H1 (cell line): ENCODE measurements around the gene ASXL1. TPM values are rescaled to one million over a fixed set of nuclear protein-coding genes. Genes with fewer than 3 reads are reported as not detected.

ENCODE experiments used
- CTCF ChIA-PET: fragments of 300-600 bp; sonication (Branson Sonifier 250); formaldehyde crosslinking; loops from one replicate; lab custom pipeline; 2021; ENCODE audit not compliant: partially characterized antibody; lab: Charles Lee
- POLR2A ChIA-PET: fragments of 300-600 bp; sonication (Branson Sonifier 250); formaldehyde crosslinking; loops from one replicate; lab custom pipeline; 2021; ENCODE audit warnings: inconsistent platforms; ENCODE audit not compliant: partially characterized antibody; lab: Charles Lee
- DNase-seq, 2 experiments: peaks; one replicate each; pipeline versions ENCODE4 v3.0.0 to v3.0.0-alpha.2; 2010 to 2022; ENCODE audit warnings: low spot score in 2 of 2, low read depth in 1 of 2, mixed read lengths in 1 of 2
- FAIRE-seq: peaks from 2 replicates; lab custom pipeline; 2011; peaks lifted over from hg19 to GRCh38; lab: Jason Lieb, UNC
- H2AFZ ChIP-seq: 2 replicates; pipeline ENCODE4 v1.8.1; 2012; ENCODE audit warnings: low read length, inconsistent platforms
- H2AK5ac ChIP-seq: 2 replicates; pipeline ENCODE4 v1.6.1; 2013; ENCODE audit warnings: low read depth, low read length
- H2BK120ac ChIP-seq: replicated peaks from 2 replicates; pipeline ENCODE3; 2013; ENCODE audit warnings: low read depth, low read length, inconsistent platforms
- H2BK12ac ChIP-seq: 2 replicates; pipeline ENCODE4 v1.6.1; 2013; ENCODE audit warnings: low read depth, low read length
- H2BK15ac ChIP-seq: 2 replicates; pipeline ENCODE4 v1.6.1; 2013; ENCODE audit warnings: low read length
- H2BK20ac ChIP-seq: 2 replicates; pipeline ENCODE4 v1.6.1; 2013; ENCODE audit warnings: low read length
- H2BK5ac ChIP-seq: 2 replicates; pipeline ENCODE4 v1.6.1; 2013; ENCODE audit warnings: low read depth, low read length
- H3K14ac ChIP-seq: 2 replicates; pipeline ENCODE4 v1.6.1; 2013; ENCODE audit warnings: inconsistent platforms; ENCODE audit not compliant: insufficient read length
- H3K18ac ChIP-seq: 2 replicates; pipeline ENCODE4 v1.6.1; 2013; ENCODE audit warnings: low read length; ENCODE audit errors: extremely low read depth
- H3K23ac ChIP-seq: 2 replicates; pipeline ENCODE4 v1.6.1; 2013; ENCODE audit warnings: inconsistent platforms; ENCODE audit not compliant: insufficient read length
- H3K23me2 ChIP-seq: 2 replicates; pipeline ENCODE4 v1.6.1; 2013; ENCODE audit warnings: low read depth, low read length
- H3K27ac ChIP-seq: 2 replicates; pipeline ENCODE4 v1.6.1; 2011; ENCODE audit warnings: low read depth, low read length, inconsistent platforms
- H3K27me3 ChIP-seq, 4 experiments: replicated peaks in 1 of 4; 1 replicate in 1 of 4; 2 replicates in 3 of 4; pipeline versions ENCODE4 v1.6.1 to v1.8.1; 2011 to 2013; ENCODE audit warnings: low read length in 3 of 4, mild to moderate bottlenecking in 3 of 4, inconsistent platforms in 2 of 4, mixed read lengths in 2 of 4, moderate library complexity in 1 of 4; ENCODE audit not compliant: control insufficient read depth in 3 of 4, insufficient read depth in 3 of 4; ENCODE audit errors: extremely low read depth in 1 of 4
- H3K36me3 ChIP-seq, 4 experiments: 2 replicates each; pipeline versions ENCODE4 v1.6.1 to v1.8.1; 2011 to 2013; ENCODE audit warnings: mild to moderate bottlenecking in 4 of 4, low read length in 3 of 4, moderate library complexity in 2 of 4, control low read depth in 1 of 4, inconsistent platforms in 1 of 4; ENCODE audit not compliant: insufficient read depth in 4 of 4, control insufficient read depth in 2 of 4
- H3K4ac ChIP-seq: replicated peaks from 2 replicates; pipeline ENCODE3; 2013; ENCODE audit warnings: low read length, low read depth, mixed read lengths, inconsistent platforms; ENCODE audit not compliant: insufficient read length
- H3K4me1 ChIP-seq, 4 experiments: replicated peaks in 1 of 4; 1 replicate in 1 of 4; 2 replicates in 3 of 4; pipeline versions ENCODE4 v1.6.1 to v1.8.1; 2011 to 2013; ENCODE audit warnings: low read length in 3 of 4, inconsistent platforms in 2 of 4, mixed read lengths in 1 of 4; ENCODE audit not compliant: insufficient read depth in 4 of 4, control insufficient read depth in 3 of 4
- H3K4me2 ChIP-seq, 2 experiments: 2 replicates each; pipeline versions ENCODE4 v1.6.1 to v1.8.1; 2011 to 2013; ENCODE audit warnings: low read depth in 2 of 2, low read length in 2 of 2, control low read depth in 1 of 2, inconsistent platforms in 1 of 2, mild to moderate bottlenecking in 1 of 2; ENCODE audit not compliant: insufficient read depth in 1 of 2
- H3K4me3 ChIP-seq, 4 experiments: fragments of 200-600, 300-600 bp in 1 of 4; sonication (generic), shearing (Covaris generic), sonication (Bioruptor Twin) in 1 of 4; 2 replicates each; pipeline versions ENCODE4 v1.5.1 to v1.8.1; 2011 to 2016; ENCODE audit warnings: low read length in 4 of 4, low read depth in 3 of 4, control low read depth in 2 of 4, inconsistent platforms in 2 of 4, mild to moderate bottlenecking in 2 of 4, mixed read lengths in 1 of 4, moderate library complexity in 1 of 4; ENCODE audit not compliant: insufficient read depth in 2 of 4; ENCODE audit errors: extremely low read depth in 1 of 4
- H3K56ac ChIP-seq: replicated peaks from 2 replicates; pipeline ENCODE3; 2013; ENCODE audit warnings: low read depth, mild to moderate bottlenecking, mixed read lengths, low read length, inconsistent platforms; ENCODE audit not compliant: insufficient read length
- H3K79me1 ChIP-seq: 2 replicates; pipeline ENCODE4 v1.6.1; 2013; ENCODE audit warnings: low read depth, low read length, control low read depth
- H3K79me2 ChIP-seq, 2 experiments: 2 replicates each; pipeline versions ENCODE4 v1.6.1 to v1.8.1; 2012 to 2013; ENCODE audit warnings: low read length in 2 of 2, mild to moderate bottlenecking in 2 of 2, inconsistent platforms in 1 of 2; ENCODE audit not compliant: insufficient read depth in 2 of 2, control insufficient read depth in 1 of 2
- H3K9ac ChIP-seq, 4 experiments: replicated peaks in 1 of 4; 1 replicate in 1 of 4; 2 replicates in 3 of 4; pipeline versions ENCODE4 v1.6.1 to v1.8.1; 2011 to 2013; ENCODE audit warnings: low read depth in 3 of 4, low read length in 3 of 4, control low read depth in 2 of 4, mild to moderate bottlenecking in 2 of 4, moderate library complexity in 2 of 4, inconsistent platforms in 1 of 4; ENCODE audit errors: extremely low read depth in 1 of 4
- H3K9me3 ChIP-seq, 2 experiments: 2 replicates each; pipeline versions ENCODE4 v1.6.1 to v1.8.1; 2012 to 2013; ENCODE audit warnings: mild to moderate bottlenecking in 2 of 2, moderate library complexity in 2 of 2, control low read depth in 1 of 2, inconsistent platforms in 1 of 2, low read depth in 1 of 2, low read length in 1 of 2, mixed read lengths in 1 of 2; ENCODE audit not compliant: insufficient read depth in 2 of 2
- H4K20me1 ChIP-seq, 2 experiments: replicated peaks in 1 of 2; 2 replicates each; pipeline versions ENCODE3 to v1.8.1; 2011 to 2013; ENCODE audit warnings: inconsistent platforms in 2 of 2, low read length in 2 of 2, mild to moderate bottlenecking in 1 of 2; ENCODE audit not compliant: insufficient read depth in 2 of 2, control insufficient read depth in 1 of 2
- H4K5ac ChIP-seq: 2 replicates; pipeline ENCODE4 v1.6.1; 2013; ENCODE audit warnings: low read length, low read depth, mixed read lengths, inconsistent platforms; ENCODE audit not compliant: insufficient read length
- H4K8ac ChIP-seq: 2 replicates; pipeline ENCODE4 v1.8.0; 2013; ENCODE audit warnings: mild to moderate bottlenecking, moderate library complexity, low read length, inconsistent platforms; ENCODE audit not compliant: insufficient read depth; ENCODE audit errors: extremely low read depth
- H4K91ac ChIP-seq: replicated peaks from 2 replicates; pipeline ENCODE3; 2013; ENCODE audit warnings: low read length, mixed read lengths, inconsistent platforms; ENCODE audit not compliant: insufficient read length
- CEBPB ChIP-seq: IDR thresholded peaks from 2 replicates; pipeline ENCODE4 v1.6.1; 2012; ENCODE audit warnings: low read depth, low read length
- KDM5A ChIP-seq: fragments of 200-600 bp; IDR thresholded peaks from 2 replicates; pipeline ENCODE4 v1.7.1; 2012; ENCODE audit warnings: mild to moderate bottlenecking, low read length, inconsistent platforms, mixed read lengths
- SIN3A ChIP-seq, 2 experiments: IDR thresholded peaks in 1 of 2; conservative IDR thresholded peaks in 1 of 2; 2 replicates each; pipeline ENCODE4 v1.6.1; 2011 to 2012; ENCODE audit warnings: low read length in 2 of 2, improper control_type of control experiment in 1 of 2, low read depth in 1 of 2, mild to moderate bottlenecking in 1 of 2
- ZNF274 ChIP-seq: IDR thresholded peaks from 2 replicates; pipeline ENCODE4 v1.7.0; 2012; ENCODE audit warnings: low read length, borderline replicate concordance; ENCODE audit errors: extremely low read depth
- WGBS, 2 experiments: shearing (Covaris generic) in 1 of 2; methylation state at CpG; one replicate each; pipeline versions ENCODE4 v1.1.6 to v1.1.7; 2013 to 2015; ENCODE audit warnings: low lambda C conversion rate in 2 of 2, mixed read lengths in 2 of 2, inconsistent platforms in 1 of 2, low coverage in 1 of 2, missing lambda C conversion rate in 1 of 2; ENCODE audit not compliant: insufficient replicate concordance in 2 of 2, insufficient coverage in 1 of 2, insufficient read length in 1 of 2; ENCODE audit errors: extremely low coverage in 1 of 2, missing lambda C conversion rate in 1 of 2; 5-methylcytosine and 5-hydroxymethylcytosine counted together
- polyA plus RNA-seq, 7 experiments: library from polyadenylated mRNA; depleted of rRNA in 3 of 7; stranded (reverse) in 5 of 7; unstranded in 2 of 7; fragments of >200 nt in 5 of 7; fragments of 200-250 nt in 2 of 7; gene quantifications; 1 replicate in 5 of 7; 2 replicates in 1 of 7; 4 replicates in 1 of 7; pipeline versions ENCODE4 v1.2.1 to v1.2.3, GENCODE V29; 2011 to 2013; ENCODE audit warnings: missing spikeins in 2 of 7, mixed read lengths in 2 of 7
- total RNA-seq: library from RNA; stranded (reverse); fragmentation: NEBNext Ultra II Directional; extraction: Animal tissue kit (Norgen Biotek cat#: 25700); gene quantifications from 2 replicates; pipeline ENCODE4 v1.2.1, GENCODE V29; 2021
- TF ChIP-seq, protein P1 (sequence below): IDR thresholded peaks from 2 replicates; pipeline ENCODE4 v1.6.1; 2012; ENCODE audit warnings: inconsistent platforms

Gene ASXL1
- total and polyA plus RNA-seq, 2 of the 8 experiments (the other 6 are each of a cell fraction or from before 2014, with no cell fraction given): 10.6 to 26.5 TPM

DNA sequence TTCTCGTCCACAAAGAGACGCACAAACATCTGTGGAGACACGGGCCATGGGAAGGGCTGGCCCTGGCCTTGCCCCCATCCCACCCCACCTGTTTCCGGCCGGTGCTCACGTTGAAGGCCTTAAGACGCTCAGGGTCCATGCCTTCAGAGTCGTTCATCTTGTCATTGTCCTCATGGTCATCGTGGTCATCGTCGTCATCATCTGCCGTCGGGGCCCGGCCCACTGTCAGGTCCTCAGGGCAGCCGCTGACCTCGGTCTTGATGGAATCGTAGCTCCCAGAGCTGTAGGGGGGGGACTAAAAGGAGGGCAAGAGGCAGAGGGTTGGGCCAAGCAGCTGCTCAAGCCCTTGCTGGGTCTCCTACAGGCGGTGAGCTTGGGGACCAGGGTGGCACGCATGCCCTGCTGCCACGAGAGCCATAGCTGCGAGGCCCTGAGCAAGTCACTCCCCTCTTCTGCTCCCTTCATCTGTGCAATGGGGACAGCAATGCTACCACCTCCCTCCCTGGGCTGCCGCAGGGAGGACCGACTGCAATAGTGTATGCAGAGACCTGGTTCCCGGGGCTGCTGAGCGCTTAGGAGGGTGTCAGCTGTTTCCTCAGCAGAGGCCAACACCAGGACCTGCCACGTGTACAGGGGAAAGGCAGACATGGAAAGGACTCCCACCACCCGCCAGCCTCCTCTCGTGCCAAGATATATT lies 95.5 kb downstream of the ASXL1 start:
- TF ChIP-seq, protein P1, sequence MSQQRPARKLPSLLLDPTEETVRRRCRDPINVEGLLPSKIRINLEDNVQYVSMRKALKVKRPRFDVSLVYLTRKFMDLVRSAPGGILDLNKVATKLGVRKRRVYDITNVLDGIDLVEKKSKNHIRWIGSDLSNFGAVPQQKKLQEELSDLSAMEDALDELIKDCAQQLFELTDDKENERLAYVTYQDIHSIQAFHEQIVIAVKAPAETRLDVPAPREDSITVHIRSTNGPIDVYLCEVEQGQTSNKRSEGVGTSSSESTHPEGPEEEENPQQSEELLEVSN: no peak
- TF ChIP-seq ZNF274 (no peak), KDM5A (no peak), CEBPB (no peak), SIN3A (conservative IDR thresholded peaks at IDR 0.05 in 1 of 2, IDR thresholded peaks at IDR 0.05 in 1 of 2; ENCODE audit: low read depth in 1 of 2, low read length in 2 of 2) (no peak)
- Histone ChIP-seq H2BK12ac (no peak overlapping the region), H4K8ac (no peak overlapping the region), H3K23ac (no peak overlapping the region), H3K4ac (no peak overlapping the region), H2BK120ac (no peak overlapping the region), H4K91ac (no peak overlapping the region), H2BK20ac (no peak overlapping the region), H3K27ac (no peak overlapping the region), H3K18ac (no peak overlapping the region), H3K36me3 (peaks cover 11 to 33% (median 21%) of the 10 kb centered on the region in 4 experiments; a peak in 6 of 8 replicates), H2AFZ (no peak overlapping the region), H3K4me3 (no peak overlapping the region), H3K9me3 (no peaks in the 10 kb centered on the region), H3K4me2 (no peak overlapping the region), H2BK5ac (no peak overlapping the region; the same call in 1 of the 2 replicates), H3K56ac (no peak overlapping the region), H3K9ac (no peak overlapping the region; a peak in 1 of 7 replicates), H3K23me2 (peaks cover 2% of the 10 kb centered on the region; the same call in 1 of the 2 replicates), H3K79me1 (no peaks in the 10 kb centered on the region; the same call in 1 of the 2 replicates), H3K79me2 (no peaks in the 10 kb centered on the region), H4K5ac (no peak overlapping the region), H3K4me1 (peaks cover 0 to 16% (median 12%) of the 10 kb centered on the region in 4 experiments; a peak in 6 of 7 replicates), H4K20me1 (peaks cover 7 to 18% of the 10 kb centered on the region in 2 experiments), H2AK5ac (no peak overlapping the region), H3K14ac (no peak overlapping the region), H2BK15ac (no peak overlapping the region), H3K27me3 (no peaks in the 10 kb centered on the region)
- 92% methylated on average over 28 of the region's 28 CpGs; no CpG with 5 or more reads in 1 of the 2 experiments for WGBS, 2 experiments
- CTCF ChIA-PET: interaction anchor here (1.6 kb wide), 1 partner anchor 17 kb away, joined by 3 read pairs; no protein-coding TSS in a partner anchor
- FAIRE-seq (no peak), DNase-seq (no peak)
- POLR2A ChIA-PET: no interaction called here
